Fibroblast of the aortic adventitia (primary cell): Measurements from ENCODE around the gene CNIH3. TPM values are rescaled to one million over a fixed set of nuclear protein-coding genes. Genes with fewer than 3 reads are reported as not detected.
"Not testable (repeated sequence)": the region's sequence is repeated elsewhere in the genome, so short reads cannot be mapped to it uniquely, and the experiment has no call there.

Source experiments
- DNase-seq: peaks from one replicate; pipeline ENCODE4 v3.0.0-alpha.2; 2010; ENCODE audit warnings: low read depth
- H3K4me3 ChIP-seq: 2 replicates; pipeline ENCODE4 v1.5.1; 2011; ENCODE audit warnings: low read depth, mild to moderate bottlenecking, control low read depth, low read length, moderate library complexity
- CTCF ChIP-seq: IDR thresholded peaks from 2 replicates; pipeline ENCODE4 v1.5.1; 2011; ENCODE audit warnings: mild to moderate bottlenecking, low read length, control low read depth, inconsistent platforms; ENCODE audit not compliant: insufficient read depth
- total RNA-seq: library from RNA; depleted of rRNA; stranded (reverse); fragments of >200 nt; gene quantifications from 2 replicates; pipeline ENCODE4 v1.2.3, GENCODE V29; 2012; ENCODE audit warnings: low replicate concordance

The CNIH3 gene
- total RNA-seq, 1 donor: 31.5 TPM

DNA sequence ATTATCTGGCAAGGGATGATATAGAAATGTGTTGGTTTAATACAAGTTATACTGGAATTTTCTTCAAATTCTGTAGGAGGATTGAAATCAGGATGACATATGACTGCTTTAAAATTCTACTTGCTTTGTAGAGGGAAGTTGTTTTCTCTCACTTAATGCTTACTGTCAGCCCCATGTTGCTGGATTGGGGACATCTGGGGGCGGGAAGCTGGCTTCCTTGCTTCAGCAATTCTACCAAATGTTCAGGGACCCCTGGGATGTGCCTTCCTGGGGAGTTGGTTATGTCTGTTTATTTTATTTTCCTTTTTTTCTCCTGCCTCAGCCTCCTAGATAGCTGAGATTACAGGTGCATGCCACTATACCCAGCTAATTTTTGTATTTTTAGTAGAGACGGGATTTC is 63.5 kb downstream of the CNIH3 start:
- no peak for TF ChIP-seq CTCF
- no peak for DNase-seq
- no peak overlapping the region for H3K4me3 ChIP-seq

DNA sequence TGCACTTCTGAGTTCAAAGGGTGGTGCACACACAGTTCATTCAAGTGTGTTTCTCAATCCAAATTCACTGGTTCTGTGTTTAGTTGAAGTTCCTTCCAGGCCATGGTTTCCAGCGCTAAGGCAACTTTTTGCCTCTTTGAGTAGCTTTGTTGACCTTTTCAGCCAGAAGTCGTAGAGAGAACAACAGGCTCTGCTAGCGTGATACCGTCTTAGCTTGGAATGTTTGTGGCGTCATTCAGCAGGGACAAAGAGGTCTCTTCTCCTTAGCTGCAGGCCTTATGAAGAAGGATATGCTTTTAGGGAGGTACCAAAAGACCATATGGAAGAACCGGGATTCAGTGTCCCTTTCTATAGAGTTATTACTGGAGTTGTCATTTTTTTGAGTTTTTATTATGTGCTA is 65.7 kb downstream of the CNIH3 start:
- no peak for DNase-seq
- no peak overlapping the region for H3K4me3 ChIP-seq
- TF ChIP-seq CTCF: no peak

DNA sequence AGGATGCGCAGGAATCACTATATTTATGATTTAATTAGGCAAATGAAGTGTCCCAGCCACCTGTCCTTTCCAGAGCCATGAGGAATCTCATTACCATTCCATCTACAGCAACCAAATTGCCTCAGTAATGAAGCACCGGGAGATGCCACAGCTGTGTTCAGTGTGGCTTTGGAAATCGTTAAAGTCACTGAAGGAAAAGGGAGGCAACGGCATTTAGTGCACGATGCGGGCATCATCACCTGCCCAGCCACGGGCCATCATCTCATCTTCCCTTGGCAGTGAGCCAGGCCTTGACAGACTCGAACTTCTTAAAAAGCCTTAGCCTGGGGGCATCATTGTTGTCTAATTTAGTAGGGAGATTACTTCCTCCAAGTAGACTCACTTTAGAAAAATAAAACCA is 67.8 kb downstream of the CNIH3 start:
- DNase-seq: no peak
- TF ChIP-seq CTCF: no peak

DNA sequence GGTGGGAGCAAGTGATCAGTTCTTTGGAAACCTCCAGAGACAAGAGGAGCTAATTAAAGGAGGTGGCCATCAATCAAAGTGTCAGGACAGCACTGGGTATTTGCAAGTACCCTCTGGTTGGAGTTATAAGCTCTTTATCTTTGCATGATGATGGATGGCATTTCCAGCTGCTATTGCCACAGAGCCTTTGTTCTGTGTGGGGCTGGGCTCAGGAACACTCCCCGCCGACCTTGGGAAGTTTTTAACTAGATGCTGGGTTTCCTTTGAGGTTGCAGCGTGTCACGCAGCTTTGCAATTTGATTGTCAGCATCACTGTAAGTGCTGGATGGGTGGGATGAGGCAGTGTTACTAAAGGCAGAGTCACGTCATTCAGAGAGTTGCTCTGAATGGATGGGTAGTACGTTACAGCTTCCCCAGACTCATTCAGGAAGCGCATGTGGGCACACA is 68.9 kb downstream of the CNIH3 start:
- DNase-seq: no peak
- TF ChIP-seq CTCF: no peak
- no peak overlapping the region for H3K4me3 ChIP-seq

More for the DNA sequence above, 67.8 kb downstream of the CNIH3 start:
- H3K4me3 ChIP-seq: no peak overlapping the region

- H3K4me3 ChIP-seq, DNase-seq: not testable (repeated sequence)
Measured at GRCh38 chr1:224686140-224686539, 70.0 kb downstream of the CNIH3 start.

DNA sequence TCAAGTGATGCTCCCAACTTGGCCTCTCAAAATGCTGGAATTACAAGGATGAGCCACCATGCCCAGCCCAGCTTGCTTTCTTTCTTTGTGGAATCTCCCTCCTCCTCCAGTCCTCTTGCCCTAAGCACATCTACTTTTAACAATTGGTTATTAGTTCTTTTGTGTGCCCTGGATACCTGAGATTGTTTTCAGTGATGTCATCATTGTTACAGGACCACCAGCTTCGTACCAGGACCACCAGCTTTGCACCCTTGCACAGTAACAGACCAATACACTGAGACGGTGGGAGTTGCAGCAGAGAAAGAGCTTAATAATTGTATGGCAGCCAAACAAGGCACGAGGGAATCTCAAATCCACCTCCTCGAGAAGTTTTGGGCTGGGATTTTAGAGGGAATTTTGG is 71.3 kb downstream of the CNIH3 start:
- no peak for TF ChIP-seq CTCF
- no peak for DNase-seq
- no peak overlapping the region for H3K4me3 ChIP-seq

- no peak for TF ChIP-seq CTCF
- no peak overlapping the region for H3K4me3 ChIP-seq
- peak; percentile 32 for DNase-seq
Measured at GRCh38 chr1:224689374-224689773, 73.3 kb downstream of the CNIH3 start.
